MM.1S (cell line): ENCODE data around the gene RNASE2.
"Not testable (repeated sequence)": the region's sequence is repeated elsewhere in the genome, so short reads cannot be mapped to it uniquely, and the experiment has no call there.

Source experiments
- CTCF ChIP-seq: fragments of 300-600 bp; sonication (generic); IDR thresholded peaks from 2 replicates; pipeline ENCODE4 v1.5.1; 2016; ENCODE audit warnings: antibody characterized with exemption, low read length, mixed read lengths
- EZH2 ChIP-seq: fragments of 300-600 bp; sonication (generic); optimal IDR thresholded peaks from 2 replicates; pipeline ENCODE3; 2017; ENCODE audit warnings: low read depth, mild to moderate bottlenecking, antibody characterized with exemption, low read length, mixed read lengths
- EZH2phosphoT487 ChIP-seq: fragments of 300-600 bp; sonication (generic); IDR thresholded peaks from 2 replicates; pipeline ENCODE4 v1.6.1; 2018; ENCODE audit warnings: antibody characterized with exemption, low read length

- TF ChIP-seq EZH2, CTCF, EZH2phosphoT487: not testable (repeated sequence)
Measured at GRCh38 chr14:20910822-20911221, 44.5 kb upstream of the RNASE2 start.
